Kidney (tissue), 14 donors: ENCODE measurements around the gene FGF5. TPM values are rescaled to one million over a fixed set of nuclear protein-coding genes. Genes with fewer than 3 reads are reported as not detected.

Source experiments
- DNase-seq, 5 donors: peaks; one replicate each; pipeline ENCODE4 v3.0.0-alpha.2; 2013 to 2020
- FAIRE-seq: peaks from 2 replicates; lab custom pipeline; 2012; peaks lifted over from hg19 to GRCh38; lab: Jason Lieb, UNC
- H3K27ac ChIP-seq, 2 donors: one replicate each; pipeline ENCODE4 v1.7.0; 2013; ENCODE audit warnings: low read depth in 2 of 2, low read length in 2 of 2, inconsistent platforms in 1 of 2
- H3K27me3 ChIP-seq: one replicate; pipeline ENCODE4 v1.7.1; 2013; ENCODE audit warnings: low read length, inconsistent platforms; ENCODE audit not compliant: control insufficient read depth, insufficient read depth
- H3K36me3 ChIP-seq, 3 donors: one replicate each; pipeline versions ENCODE4 v1.7.0 to v1.7.1; 2013; ENCODE audit warnings: low read length in 3 of 3, control low read depth in 1 of 3, inconsistent platforms in 1 of 3; ENCODE audit not compliant: insufficient read depth in 3 of 3, control insufficient read depth in 2 of 3
- H3K4me1 ChIP-seq, 3 donors: one replicate each; pipeline versions ENCODE4 v1.7.0 to v1.7.1; 2013; ENCODE audit warnings: low read length in 3 of 3, inconsistent platforms in 1 of 3, low read depth in 1 of 3; ENCODE audit not compliant: control insufficient read depth in 2 of 3, insufficient read depth in 2 of 3
- H3K4me3 ChIP-seq, 3 donors: one replicate each; pipeline versions ENCODE4 v1.7.0 to v1.8.1; 2013; ENCODE audit warnings: low read length in 3 of 3, control low read depth in 1 of 3, inconsistent platforms in 1 of 3
- H3K9ac ChIP-seq, 3 donors: one replicate each; pipeline versions ENCODE4 v1.7.0 to v1.7.1; 2013; ENCODE audit warnings: low read length in 3 of 3, control low read depth in 1 of 3, inconsistent platforms in 1 of 3
- H3K9me3 ChIP-seq, 3 donors: one replicate each; pipeline versions ENCODE4 v1.7.0 to v1.7.1; 2013; ENCODE audit warnings: low read length in 3 of 3, control low read depth in 1 of 3, inconsistent platforms in 1 of 3; ENCODE audit not compliant: control insufficient read depth in 2 of 3, insufficient read depth in 1 of 3
- intact Hi-C: fragments of 100-400 bp; cut with DNase I; formaldehyde crosslinking; loops from one replicate; pipeline ENCODE4 v1.11.1; 2022
- polyA plus RNA-seq: library from polyadenylated mRNA; stranded (reverse); fragments of 350-450 nt; fragmentation: Illumina TruSeq; extraction: RNeasy Lipid Tissue Mini Kit (QIAGEN cat#74804); gene quantifications from one replicate; pipeline ENCODE4 v1.2.3, GENCODE V29; 2014; ENCODE audit warnings: low read depth, low replicate concordance; ENCODE audit not compliant: insufficient read depth
- total RNA-seq: library from RNA; stranded (reverse); fragmentation: NEBNext Ultra II Directional; extraction: Animal tissue kit (Norgen Biotek cat#: 25700); gene quantifications from one replicate; pipeline ENCODE4 v1.2.1, GENCODE V29; 2021
- TF ChIP-seq, protein P1 (sequence below): IDR thresholded peaks from 3 replicates; pipeline ENCODE4 v1.5.1; 2012; ENCODE audit warnings: mild to moderate bottlenecking, moderate library complexity, borderline replicate concordance; ENCODE audit not compliant: insufficient read depth; ENCODE audit errors: extremely low read depth
- donor health status: control.
- donor health status: control.
- donor health status: control.
- donor health status: control.
- donor health status: control.
- donor health status: DM: yes; HTN: yes; CAD: no.
- donor health status: Normal renal cell carcinoma (clear cell type).

FGF5 gene
- total and polyA plus RNA-seq, 2 donors from 2014 or later, result 0.09 to 0.13 TPM

DNA sequence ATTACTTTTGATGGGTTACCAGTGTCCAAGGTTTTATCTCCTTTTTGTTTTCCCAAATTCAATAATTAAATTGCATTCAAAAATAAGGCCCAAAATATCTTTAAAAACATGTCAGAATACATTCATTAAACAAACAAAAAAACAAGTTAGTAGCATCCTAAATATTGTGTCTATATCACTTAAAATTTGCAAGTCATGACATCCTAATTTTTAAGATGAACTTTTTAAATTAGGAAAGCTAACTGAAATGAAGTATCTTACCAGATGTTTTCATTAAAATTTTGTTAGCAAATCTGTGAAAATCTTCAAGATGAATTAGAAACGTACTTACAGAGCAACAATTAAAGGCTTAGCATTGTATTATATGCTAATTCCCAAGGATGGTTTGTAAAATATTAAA lies 68.1 kb downstream of the FGF5 start:
- intact Hi-C loops, result no loop called here
- no peaks in the 10 kb centered on the region for H3K9me3 ChIP-seq
- peaks cover 0 to 3% (median 0%) of the 10 kb centered on the region in 3 donors for H3K4me1 ChIP-seq
- H3K9ac ChIP-seq, result no peak overlapping the region
- no peak overlapping the region for H3K4me3 ChIP-seq
- peaks cover 9% of the 10 kb centered on the region for H3K27me3 ChIP-seq
- TF ChIP-seq, protein P1, sequence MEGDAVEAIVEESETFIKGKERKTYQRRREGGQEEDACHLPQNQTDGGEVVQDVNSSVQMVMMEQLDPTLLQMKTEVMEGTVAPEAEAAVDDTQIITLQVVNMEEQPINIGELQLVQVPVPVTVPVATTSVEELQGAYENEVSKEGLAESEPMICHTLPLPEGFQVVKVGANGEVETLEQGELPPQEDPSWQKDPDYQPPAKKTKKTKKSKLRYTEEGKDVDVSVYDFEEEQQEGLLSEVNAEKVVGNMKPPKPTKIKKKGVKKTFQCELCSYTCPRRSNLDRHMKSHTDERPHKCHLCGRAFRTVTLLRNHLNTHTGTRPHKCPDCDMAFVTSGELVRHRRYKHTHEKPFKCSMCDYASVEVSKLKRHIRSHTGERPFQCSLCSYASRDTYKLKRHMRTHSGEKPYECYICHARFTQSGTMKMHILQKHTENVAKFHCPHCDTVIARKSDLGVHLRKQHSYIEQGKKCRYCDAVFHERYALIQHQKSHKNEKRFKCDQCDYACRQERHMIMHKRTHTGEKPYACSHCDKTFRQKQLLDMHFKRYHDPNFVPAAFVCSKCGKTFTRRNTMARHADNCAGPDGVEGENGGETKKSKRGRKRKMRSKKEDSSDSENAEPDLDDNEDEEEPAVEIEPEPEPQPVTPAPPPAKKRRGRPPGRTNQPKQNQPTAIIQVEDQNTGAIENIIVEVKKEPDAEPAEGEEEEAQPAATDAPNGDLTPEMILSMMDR, result no peak
- DNase-seq (no peak), FAIRE-seq (no peak)
- H3K36me3 ChIP-seq, result no peaks in the 10 kb centered on the region
- no peak overlapping the region for H3K27ac ChIP-seq

DNA sequence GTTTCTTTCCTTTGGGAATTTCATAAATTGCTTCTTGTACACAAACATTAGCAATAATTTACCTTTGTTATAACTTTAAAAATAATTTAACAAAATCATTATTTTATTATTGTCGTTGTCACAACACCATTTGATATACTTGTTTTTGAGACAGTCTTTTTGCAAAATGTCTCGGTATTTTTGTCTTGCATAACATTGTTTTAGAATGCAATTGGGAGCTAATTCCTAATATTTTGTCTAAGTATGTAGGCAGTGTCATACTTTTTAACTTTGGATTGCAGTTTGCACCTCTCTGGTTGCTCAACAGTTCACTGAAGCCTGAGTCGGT lies 68.7 kb downstream of the FGF5 start:
- TF ChIP-seq, protein P1, result no peak
- peaks cover 0 to 3% (median 0%) of the 10 kb centered on the region in 3 donors for H3K4me1 ChIP-seq
- DNase-seq (no peak), FAIRE-seq (no peak)
- H3K27me3 ChIP-seq, result peaks cover 9% of the 10 kb centered on the region
- H3K36me3 ChIP-seq, result no peaks in the 10 kb centered on the region
- intact Hi-C loops, result no loop called here
- H3K27ac ChIP-seq, result no peak overlapping the region
- H3K9ac ChIP-seq, result peak overlapping the region in 2 of 3 donors; percentile 36 to 50
- peak overlapping the region; percentile 60 to 92 (median 77) for H3K4me3 ChIP-seq
- no peaks in the 10 kb centered on the region for H3K9me3 ChIP-seq

DNA sequence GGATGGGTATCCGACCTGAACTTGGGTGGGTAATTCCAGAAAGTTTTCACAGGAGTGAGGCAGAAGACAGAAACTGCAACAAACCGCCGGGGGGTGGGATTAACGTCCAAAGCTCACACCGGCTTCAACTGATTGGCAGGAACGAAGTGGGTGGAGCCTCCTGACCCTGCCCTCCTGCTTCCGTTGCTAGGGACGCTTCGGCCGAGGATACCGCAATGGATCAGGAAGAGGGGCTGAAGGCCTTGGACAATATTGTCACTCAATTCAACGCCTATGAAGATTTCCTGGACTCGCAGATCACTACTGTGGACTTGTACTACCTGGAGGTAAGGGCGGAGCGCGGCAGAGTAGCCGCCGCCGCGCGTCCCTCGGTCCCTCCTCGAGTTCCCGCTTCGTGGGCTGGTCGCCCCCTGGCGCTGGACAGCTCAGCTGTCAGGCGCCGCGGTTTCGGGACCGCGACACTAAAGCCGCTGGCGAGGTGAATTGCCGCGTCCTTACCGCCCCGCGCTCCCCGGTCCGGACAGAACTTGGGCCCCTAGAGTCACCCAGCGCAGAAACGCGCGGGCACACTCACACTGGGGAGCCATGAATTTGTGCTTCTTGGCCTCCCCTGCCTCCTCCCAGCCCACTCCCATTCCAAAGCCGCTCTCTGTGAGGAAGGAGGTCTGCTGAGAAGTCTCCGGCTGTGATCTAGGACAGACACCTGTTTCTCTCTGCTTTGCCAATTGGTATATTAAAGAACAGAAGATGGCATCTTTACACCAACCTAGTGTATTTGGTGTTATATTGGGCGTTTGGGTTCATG lies 69.3 kb downstream of the FGF5 start, which contains the start of gene CFAP299:
Gene CFAP299 (plus strand): TSS at position 177 of the 805 bp plus-strand sequence.
- intact Hi-C loops, result no loop called here
- Histone ChIP-seq H3K9me3 (no peaks in the 10 kb centered on the region), H3K36me3 (no peaks in the 10 kb centered on the region), H3K4me1 (peaks cover 0 to 3% (median 0%) of the 10 kb centered on the region in 3 donors), H3K9ac (peak within 1 kb of the TSS in 2 of 3 donors; percentile 43 to 50), H3K27ac (no peak within 1 kb of the TSS), H3K4me3 (peak within 1 kb of the TSS; percentile 60 to 92 (median 77)), H3K27me3 (peaks cover 9% of the 10 kb centered on the region)
- FAIRE-seq (no peak), DNase-seq (peak; percentile 83 to 95 (median 91))
- TF ChIP-seq, protein P1, result peak; percentile 31
